T-helper 2 cell treated with Interferon-gamma antibody and Interleukin-4, amounts not matched to agents 100 ng/mL and 5 ng/mL, for 36 hours (primary cell): ENCODE measurements around the gene ZNF598. TPM values are rescaled to one million over a fixed set of nuclear protein-coding genes. Genes with fewer than 3 reads are reported as not detected.

Source experiments
- intact Hi-C: fragments of 100-400 bp; cut with micrococcal nuclease; formaldehyde crosslinking; loops from one replicate; pipeline ENCODE4 v1.15.1; 2023
- total RNA-seq: library from RNA; stranded (reverse); gene quantifications from 2 replicates; pipeline ENCODE4 v1.2.3, GENCODE V29; 2022

ZNF598 gene
- total RNA-seq, 1 donor from 2014 or later, result 63.6 TPM

- intact Hi-C loops, result loop anchor here (5.0 kb wide), 1 partner anchor 759 kb away; the partner anchor contains the start of gene SRRM2
Observed at GRCh38 chr16:1992704-1993317, 16.8 kb downstream of the ZNF598 start.

- intact Hi-C loops, result loop anchor here (1.0 to 5.0 kb wide), 3 partner anchors 9 to 760 kb away; partner anchors contain the start of genes RPS2 and SRRM2
Observed at GRCh38 chr16:1991948-1992703, 17.5 kb downstream of the ZNF598 start.

DNA sequence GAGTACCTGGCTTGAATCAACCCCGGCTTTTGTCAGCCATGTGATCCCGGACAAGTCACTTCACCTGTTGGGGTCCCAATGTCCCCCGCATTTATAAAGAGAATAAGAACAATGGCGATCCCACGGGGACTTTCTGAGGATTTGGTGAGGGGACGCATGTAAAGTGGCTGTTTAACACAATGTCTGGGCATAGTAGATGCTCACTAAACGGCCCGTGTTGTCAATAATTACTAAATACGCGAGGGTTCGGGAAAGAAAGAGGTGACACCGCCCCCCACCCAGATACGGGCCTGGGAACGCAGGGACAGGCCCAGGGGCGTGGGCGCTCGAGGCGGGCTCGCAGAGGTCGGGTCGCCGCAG lies 18.1 kb downstream of the ZNF598 start:
- intact Hi-C loops, result loop anchor here (1.0 to 5.0 kb wide), 3 partner anchors 8 to 761 kb away; partner anchors contain the start of genes RPS2 and SRRM2

- intact Hi-C loops, result loop anchor here (1.0 to 5.0 kb wide), 3 partner anchors 8 to 761 kb away; partner anchors contain the start of genes RPS2 and SRRM2
Observed at GRCh38 chr16:1991135-1991551, 18.5 kb downstream of the ZNF598 start.

DNA sequence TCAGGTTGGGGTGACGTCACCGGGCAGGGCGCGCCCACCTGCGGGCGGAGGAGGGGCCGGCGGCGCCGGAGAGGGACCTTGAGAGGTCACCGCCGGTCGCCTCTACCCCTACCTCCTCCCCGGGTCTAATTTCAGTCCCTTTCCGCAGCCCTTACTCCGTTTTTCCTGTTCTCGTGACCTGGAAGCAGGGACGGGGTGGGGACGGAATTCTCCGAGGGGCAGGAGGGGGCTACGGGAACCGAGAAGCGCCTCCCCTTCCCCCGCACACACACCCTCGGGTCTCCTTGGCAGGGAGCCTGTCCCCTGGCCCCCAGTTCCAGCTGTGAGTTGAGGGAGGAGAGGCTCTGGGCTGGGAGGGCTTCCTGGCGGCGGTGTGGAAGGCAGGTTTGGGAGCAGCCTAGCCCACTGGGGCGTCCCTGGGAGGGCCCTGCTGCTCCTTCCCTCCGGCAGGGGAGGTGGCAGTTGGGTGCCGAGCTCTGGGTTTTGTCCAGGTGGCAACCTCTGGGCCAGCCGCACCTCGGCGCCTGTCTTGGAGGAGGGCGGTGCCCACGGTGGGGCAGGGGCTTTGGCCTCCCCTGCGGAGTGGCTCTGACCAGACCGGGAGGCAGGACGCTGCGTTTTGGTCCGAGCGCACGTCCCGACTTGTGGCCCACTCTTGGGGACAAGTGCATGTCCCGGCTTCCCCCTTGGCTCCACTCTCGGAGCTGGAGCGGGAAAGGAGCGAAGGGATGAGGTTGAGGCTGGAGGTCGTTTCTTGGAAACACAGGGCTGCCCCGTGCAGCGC lies 19.1 kb downstream of the ZNF598 start:
- intact Hi-C loops, result loop anchor here (1.0 to 5.0 kb wide), 3 partner anchors 7 to 762 kb away; partner anchors contain the start of genes RPS2 and SRRM2

GRCh38 chr16:1990101-1990350 lies 19.6 kb downstream of the ZNF598 start:
- intact Hi-C loops, result loop anchor here (2.0 to 5.0 kb wide), 2 partner anchors 25 to 762 kb away; partner anchors contain the start of genes RPS2 and SRRM2

DNA sequence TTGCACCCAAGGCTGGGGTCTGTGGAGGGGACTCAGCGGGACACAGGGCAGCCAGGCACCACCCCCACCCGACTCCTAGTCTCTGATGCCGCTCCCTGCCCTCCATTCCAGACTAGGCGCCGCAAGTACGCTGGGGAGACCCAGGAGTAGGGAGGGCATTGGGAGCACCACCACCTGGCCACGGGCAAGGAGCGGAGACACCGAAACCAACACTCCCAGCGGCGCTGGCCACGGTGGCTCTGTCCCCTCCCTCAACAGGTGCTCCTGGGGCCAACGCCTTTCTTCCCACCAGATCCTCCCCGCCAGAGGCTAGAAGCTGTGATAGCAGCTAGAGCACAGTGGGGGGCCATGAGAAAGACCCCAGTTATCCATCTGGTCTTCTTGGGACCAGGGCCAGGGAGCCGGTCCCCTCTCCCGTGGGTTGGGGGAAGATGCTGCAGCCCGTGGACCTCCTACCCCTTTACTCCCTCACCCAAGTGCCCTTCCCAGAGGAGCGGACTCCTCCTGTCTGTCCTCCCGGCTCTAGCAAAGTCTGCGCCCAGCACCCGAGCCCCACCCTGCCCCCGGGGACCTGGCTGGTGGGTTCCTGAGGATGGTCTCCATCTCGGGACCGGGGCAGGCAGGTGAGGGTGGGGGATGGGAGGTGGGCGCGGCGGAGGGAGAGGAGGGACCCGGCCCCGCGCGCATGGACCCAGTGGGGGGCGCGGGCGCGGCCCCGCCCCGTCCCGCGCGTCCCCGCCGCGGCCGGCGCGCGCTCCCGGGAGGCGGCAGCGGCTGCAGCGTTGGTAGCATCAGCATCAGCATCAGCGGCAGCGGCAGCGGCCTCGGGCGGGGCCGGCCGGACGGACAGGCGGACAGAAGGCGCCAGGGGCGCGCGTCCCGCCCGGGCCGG lies 20.2 kb downstream of the ZNF598 start, which contains the start of gene SYNGR3:
TSS of gene SYNGR3 (plus strand) at position 762 of the 892 bp plus-strand sequence. CDS start 133 bp downstream, outside the sequence.
- intact Hi-C loops, result loop anchor here (2.0 to 5.0 kb wide), 2 partner anchors 25 to 763 kb away; partner anchors contain the start of genes RPS2 and SRRM2

DNA sequence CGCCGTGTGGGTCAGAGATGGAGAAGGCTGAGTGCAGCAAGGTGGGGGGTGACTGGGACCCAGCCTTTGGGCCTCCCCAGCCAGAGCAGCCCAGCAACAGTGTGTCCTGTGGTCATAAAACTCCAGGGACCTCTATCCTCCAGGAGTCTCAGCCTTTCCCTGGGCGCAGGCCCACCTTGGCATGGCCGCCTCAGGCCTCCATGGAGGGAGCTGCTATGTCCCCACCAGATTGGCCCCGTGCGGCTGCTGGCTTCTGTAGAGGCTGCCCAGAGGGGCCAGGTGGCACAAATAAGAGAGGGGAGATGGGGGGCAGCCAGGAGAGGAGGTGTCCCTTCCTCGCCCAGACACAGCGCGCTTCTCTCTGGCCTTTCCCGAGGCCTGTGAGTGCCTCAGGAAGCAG lies 22.4 kb downstream of the ZNF598 start:
- intact Hi-C loops, result no loop called here

GRCh38 chr16:1985466-1986150 lies 24.0 kb downstream of the ZNF598 start:
- intact Hi-C loops, result no loop called here

DNA sequence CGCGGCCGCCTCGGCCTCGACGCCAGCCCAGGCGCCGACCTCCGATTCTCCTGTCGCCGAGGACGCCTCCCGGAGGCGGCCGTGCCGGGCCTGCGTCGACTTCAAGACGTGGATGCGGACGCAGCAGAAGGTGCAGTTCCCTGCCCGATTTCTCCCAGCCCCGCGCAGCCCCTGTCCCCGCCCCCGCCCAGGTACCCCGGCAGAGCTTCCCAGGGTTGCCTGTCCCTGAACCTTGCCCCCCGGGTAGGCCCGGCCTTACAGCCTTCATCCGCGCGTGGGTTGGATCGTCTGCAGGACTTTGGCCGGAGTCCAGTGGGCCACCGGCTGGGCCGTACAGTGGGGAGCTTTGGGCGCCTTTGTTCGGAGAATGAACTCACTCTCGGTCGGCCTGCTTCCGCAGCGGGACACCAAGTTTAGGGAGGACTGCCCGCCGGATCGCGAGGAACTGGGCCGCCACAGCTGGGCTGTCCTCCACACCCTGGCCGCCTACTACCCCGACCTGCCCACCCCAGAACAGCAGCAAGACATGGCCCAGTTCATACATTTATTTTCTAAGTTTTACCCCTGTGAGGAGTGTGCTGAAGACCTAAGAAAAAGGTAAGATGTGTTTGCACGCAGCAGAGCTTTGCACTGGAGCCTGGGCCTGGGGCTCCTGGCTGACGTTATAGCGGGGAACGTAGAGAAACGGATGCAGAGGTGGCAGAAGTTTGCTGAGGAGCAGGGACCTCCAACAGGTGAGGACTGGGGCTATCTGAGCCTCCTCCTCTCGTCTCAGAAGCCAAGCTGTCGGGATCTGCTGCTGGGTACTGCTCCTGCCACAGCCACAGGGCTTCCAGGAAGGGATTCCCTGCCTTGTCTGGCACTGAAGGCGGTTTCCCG lies 25.0 kb downstream of the ZNF598 start:
- intact Hi-C loops, result loop anchor here (1.0 kb wide), 1 partner anchor 12 kb away; the partner anchor contains the start of gene TBL3

DNA sequence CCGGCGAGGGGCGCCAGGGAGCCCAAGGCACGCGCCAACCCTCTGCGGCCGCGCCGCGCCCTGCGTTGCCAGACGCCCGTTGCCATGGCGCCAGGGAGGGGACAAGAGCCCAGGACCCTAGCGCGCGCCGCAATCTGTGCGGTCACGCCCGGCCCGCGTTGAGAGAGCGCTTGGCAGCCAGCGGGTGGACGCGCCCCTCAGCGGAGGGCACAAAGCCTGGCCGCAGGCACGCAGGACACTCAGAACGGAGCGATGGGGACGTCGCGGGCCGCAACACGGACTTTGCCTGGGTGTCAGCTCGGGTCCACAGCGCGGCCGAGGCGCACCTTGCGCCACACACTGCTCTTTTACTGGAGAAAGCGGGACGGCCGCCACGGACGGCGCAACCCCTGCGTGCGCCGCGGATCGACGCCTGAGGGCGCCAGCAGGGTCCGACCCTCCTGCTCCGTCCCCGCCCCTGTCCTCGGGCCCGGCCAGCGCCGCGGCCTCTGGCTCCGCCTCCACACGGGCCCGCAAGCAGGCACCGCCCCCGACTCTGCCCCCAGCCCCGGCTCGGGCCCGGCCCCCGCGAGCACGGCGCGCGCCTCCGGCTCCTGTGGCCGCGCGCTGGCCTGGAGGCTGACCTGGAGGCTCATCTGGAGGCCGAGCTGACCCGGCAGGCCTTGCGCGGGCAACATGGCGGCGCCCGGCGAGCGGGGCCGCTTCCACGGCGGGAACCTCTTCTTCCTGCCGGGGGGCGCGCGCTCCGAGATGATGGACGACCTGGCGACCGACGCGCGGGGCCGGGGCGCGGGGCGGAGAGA lies 25.9 kb downstream of the ZNF598 start, which contains the start of gene GFER:
TSS of gene GFER (plus strand) at position 650 of the 803 bp plus-strand sequence. CDS start at position 676, 26 bp downstream.
- intact Hi-C loops, result loop anchor here (1.0 kb wide), 2 partner anchors 8 to 11 kb away; partner anchors contain the start of gene TBL3

DNA sequence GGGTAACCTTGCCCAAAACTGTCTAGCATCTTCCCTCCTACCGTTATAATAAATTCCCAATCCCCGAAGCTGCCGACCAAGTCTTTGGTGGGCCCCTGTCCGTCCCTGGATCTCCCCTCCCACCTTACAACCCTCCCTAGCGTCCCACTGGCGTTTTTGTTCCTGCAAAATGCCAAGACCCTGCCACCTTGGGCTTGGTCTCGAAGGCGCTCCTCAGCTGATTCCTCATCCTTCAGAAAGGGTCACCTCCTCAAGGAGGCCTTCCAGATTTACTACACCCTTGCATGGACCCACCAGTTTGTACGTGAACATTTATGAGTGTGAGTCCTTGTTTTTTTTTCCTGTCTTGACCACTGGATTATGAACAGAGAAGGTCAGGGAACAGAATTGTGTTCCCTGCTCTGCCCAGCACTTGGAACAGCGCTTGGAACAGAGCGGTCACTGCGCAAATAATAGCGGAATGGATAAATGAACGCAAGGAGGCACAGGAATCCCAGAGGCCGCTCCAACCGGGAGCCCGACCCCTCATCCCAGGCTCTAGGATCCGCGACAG lies 26.6 kb downstream of the ZNF598 start:
- intact Hi-C loops, result loop anchor here (1.0 kb wide), 1 partner anchor 8 kb away; no protein-coding TSS in a partner anchor

DNA sequence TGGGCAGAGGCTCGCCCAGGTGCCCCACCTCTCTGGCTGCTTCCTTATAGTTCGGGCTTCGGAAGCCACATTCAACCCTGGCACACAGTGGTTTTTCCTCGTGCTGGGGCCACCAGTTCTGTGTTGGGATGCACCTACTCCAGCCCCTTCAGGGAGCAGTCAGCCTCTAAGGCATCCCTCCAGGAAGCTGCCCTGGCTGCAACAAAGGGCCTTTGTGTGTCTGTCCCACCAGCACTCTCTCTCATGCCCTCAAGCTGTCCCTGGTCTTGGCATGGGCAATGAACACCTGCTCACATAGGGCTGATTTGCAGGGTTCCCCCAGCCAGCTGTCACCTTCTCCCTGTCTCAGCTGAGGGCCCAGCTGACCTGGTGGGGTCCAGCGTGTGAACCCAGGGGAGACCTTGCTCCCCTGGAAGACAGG lies 27.6 kb downstream of the ZNF598 start:
- intact Hi-C loops, result no loop called here

DNA sequence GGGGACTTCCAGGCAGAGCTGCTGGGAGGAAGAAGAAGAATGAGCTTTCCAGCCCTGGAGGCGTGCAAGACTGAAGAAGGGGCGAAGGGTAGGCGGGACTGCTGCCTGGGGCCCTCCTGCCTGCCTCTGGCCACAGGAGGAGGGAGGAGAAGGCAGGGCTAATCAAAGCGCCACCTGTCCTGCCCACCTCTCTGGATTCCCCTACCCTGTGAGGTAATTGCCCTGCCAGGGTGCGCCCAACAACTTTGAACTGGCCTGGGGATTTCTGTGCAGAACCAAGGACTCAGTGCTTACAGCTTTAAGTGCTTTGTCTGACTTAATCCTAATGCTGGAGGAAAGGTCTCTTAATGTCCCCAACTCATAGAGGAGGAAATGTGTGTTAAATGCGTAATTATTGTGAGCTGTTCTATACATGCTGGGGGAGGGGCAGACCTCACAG lies 28.2 kb downstream of the ZNF598 start, which contains the start of gene NOXO1:
TSS of gene NOXO1 (minus strand) at position 72 of the 439 bp plus-strand sequence. CDS start 290 bp downstream, outside the sequence.
- intact Hi-C loops, result no loop called here

DNA sequence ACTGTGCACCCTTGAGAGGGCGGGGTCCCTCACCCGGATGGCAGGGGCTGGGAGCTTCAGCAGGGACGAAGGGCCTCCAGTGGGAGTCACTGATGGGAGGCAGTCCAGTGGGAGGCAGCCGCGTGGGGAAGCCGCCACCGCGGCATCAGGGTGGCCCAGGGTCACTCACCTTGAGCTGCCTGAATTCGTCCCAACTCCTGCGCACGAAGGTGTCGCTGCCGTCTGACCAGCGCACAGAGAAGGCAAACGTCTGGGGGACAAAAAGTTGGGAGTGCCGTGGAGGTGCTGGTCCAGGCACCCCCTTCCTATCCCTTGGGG lies 28.9 kb downstream of the ZNF598 start:
- intact Hi-C loops, result no loop called here

GRCh38 chr16:1980030-1980769 lies 29.4 kb downstream of the ZNF598 start:
- intact Hi-C loops, result no loop called here
